NCI-H2081 (cell line): Measurements from ENCODE around the gene NGF.
"Not testable (repeated sequence)": the region's sequence is repeated elsewhere in the genome, so short reads cannot be mapped to it uniquely, and the experiment has no call there.

Experiments used
- DNase-seq, 2 experiments: peaks; one replicate each; lab custom pipeline; 2025; lab: John Stamatoyannopoulos, UW

Gene NGF

DNA sequence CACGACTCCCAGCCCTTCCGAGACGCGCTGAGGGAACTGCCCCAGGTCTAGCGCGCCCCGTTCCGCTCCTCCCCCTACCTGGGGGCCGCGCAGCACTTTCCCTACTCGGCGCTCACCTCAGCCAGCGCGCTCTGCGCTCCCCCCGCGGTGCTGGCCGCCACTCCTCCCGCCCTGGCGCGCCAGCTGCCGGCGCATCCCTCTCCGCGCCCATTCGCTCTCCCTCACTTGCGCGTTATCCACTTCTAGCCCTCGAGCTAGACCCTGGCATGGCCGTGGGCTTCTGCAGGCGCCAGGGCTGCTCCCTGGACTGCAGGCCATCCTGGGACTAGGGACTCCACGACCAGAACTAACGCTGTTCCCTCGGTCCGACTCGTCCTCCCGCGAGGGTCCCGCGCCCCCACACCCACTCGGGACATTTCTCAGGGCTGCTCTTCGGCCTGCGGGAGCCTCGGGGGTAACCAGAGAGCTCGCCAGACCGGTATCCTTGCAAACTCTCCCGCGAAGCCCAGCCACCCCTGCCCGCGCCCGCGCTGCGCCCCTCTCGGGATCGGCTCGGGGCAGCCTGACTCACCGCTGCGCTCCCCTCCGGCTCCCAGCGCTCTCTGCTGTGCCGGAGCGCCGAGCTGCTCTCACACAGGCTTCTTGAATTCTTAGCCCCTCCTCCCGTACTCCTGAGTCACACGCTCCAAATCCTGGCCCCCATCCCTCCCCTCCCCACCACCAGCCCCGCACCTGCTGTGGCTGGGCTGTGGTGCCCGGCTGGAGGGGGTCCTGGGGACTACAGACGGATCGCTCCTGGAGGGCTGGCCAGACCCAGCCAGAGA, at the start of gene NGF:
Gene NGF (minus strand): TSS at position 617 of the 824 bp plus-strand sequence. CDS start 51,454 bp downstream, outside the sequence.
- DNase-seq, result peak; percentile 4 to 17

DNA sequence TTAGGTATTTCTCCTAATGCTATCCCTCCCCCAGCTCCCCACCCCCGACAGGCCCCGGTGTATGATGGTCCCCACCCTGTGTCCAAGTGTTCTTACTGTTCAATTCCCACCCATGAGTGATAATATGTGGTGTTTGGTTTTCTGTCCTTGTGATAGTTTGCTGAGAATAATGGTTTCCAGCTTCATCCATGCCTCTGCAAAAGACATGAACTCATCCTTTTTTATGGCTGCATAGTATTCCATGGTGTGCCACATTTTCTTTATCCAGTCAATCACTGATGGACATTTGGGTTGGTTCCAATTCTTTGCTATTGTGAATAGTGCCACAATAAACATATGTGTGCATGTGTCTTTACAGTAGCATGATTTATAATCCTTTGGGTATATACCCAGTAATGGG, 45.4 kb upstream of the NGF start:
- DNase-seq, result not testable (repeated sequence)

DNA sequence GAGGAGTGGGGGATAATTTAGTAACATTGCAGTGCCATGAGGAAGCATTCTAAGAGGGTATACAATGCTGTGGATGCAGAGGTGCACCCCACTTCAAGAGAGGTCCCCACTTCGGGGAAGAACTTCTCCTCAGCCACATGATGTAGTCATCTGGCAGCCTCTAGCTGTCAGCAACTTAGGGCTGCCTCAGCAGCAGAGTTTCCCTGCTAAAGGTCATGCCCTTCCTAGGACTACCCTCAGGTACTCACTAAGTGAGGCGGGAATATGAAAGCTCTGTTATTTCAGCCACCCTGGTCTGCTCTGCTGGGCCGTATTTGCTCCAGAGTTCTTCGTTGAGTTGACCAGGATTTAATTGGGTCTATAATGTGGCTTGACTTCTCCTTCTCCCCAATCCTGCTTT, 41.9 kb upstream of the NGF start:
- DNase-seq, result no peak

DNA sequence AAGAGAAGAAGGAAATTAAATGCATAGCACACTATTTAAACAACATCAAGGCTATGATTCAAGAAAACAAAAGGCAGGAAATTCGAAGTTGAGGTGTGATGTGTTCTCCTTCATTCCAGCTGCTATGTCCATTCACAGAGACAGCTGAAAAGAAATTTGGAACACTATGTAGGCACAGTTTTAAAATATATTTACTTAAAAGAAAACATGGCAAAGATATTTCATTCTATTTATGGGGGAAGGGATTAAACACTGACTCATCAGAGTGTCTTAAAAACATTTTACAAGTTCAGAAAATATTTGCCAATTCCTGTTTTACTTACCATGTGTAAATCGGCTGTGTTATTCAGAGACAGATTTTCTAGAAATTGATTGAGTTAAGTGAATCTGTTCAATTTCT, 39.4 kb upstream of the NGF start:
- DNase-seq, result peak in 1 of 2 experiments; percentile 62

DNA sequence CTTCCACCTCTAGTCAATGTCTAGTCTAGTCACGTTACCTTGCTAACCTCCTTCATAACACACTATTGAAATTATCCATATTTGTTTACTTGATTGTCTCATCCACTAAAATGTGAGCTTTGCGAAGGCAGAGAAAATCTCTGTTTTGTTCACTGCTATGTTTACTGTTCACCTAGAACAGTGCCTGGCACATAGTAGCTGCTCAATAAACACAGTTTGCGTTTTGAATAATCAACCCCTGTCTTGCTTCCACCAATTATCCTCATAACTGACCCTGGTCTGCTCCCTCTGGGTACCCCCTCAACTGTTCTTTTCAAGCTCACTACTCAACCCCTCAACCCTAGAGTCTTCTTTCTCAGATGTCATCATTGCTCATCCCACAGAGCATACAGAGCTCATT, 36.5 kb upstream of the NGF start:
- DNase-seq, result no peak

DNA sequence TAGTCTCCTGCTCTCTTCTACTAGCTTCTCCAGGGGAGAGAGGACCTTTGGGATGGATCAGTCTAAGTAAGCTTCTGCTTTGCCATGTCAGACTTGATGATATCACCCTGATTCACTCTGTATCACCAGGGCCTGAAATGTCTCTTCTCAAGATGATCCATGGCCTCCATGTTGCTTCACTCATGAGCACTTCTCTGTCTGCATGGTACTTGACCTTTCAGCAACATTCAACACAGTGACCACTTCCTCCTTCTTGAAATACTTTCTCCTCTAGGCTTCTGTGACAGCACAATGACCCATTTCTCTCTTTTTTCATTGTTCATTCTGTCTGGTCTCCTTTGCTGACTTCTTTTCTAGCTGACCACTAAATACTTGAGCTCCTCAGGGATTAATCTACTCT, 35.3 kb upstream of the NGF start:
- no peak for DNase-seq

DNA sequence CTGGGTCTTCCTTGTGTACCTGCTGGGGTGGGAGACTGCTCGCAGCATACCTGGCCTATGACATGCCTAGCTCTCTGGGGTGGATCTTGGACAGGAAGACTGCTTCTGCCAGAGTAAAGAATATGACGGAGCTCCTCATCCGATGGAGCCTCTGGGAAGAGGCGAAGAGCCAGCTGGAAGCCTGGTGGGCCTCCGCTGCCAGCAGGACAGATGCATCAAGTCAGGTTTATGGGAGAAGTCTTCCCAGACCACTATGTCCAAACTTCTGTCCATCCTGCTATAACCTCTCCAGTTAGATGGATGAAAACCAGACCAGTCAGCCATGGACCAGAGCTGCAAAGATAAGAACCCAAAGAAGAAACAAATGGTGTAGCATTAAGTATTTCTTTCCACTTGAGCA, 27.7 kb upstream of the NGF start:
- DNase-seq, result no peak

DNA sequence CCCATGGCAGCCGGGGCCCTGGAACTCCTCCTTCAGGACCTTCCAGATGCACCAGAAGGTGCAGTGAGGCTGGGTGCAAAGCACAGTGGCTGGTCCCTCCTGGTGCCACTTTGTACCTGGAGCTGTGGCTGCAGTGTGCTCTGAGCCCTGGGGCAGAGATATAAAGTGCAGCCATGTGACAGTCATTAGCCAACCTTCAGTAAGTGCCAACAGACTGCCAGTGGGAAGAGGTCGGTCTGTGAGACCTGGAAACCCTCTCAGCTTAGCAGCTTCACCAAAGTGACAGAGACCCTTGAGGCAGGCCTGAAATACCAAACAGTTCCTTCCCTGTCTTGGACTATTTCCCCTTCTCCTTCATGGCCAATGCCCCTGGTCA, 26.7 kb upstream of the NGF start:
- no peak for DNase-seq

DNA sequence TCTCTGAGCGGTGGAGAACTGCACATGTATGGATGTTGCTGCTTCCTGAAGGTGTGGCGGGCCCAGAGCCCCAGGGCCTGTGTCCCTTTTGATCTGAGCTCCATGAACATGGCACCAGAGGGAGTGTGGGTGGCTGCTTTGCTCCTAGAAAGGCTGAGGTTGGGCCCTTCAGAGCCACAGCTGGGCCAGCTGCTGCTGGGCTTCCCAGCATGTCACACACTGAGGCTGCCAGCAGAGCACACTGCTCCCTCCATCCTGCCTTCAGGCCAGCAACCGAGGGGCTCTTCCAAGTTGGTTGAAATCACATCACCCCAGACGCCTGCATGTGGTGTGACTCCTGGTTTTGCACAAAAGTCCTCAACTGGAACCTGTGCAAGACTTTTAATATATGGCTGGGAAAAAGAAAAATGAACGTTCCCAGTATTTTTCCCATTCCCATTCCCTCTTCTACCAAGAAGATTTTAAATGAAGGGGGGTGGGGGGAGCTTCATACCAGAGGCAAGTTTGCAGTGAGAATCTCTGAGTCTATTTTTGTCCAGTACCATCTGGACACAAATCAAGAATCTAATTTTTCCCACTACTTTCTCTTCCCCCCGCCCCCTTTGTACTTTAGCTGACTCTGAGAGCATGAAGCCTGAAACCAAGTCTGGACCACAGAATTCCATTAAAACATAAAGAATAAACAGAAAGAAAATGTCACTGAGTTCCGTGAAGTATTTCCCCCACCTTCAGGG, 26.2 kb upstream of the NGF start:
- DNase-seq, result no peak

DNA sequence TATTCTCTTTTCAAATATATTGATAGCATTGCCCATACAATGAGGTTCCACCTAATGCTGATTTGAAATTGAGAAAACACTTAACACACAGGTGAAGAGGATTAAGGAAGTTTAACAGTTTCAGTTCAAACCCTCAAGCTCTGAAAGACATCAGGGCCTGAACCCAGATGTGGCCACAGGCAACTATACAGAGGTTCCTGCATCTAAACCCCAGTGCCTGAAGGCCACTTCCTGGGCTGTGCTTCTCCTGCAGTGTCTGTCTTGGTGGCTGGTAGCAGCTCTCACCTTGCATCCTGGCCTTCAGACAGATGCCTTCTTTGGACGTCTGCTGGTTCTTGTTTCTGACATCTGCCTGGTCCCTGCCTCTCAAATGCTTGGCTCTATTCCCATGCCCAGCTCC, 25.1 kb upstream of the NGF start:
- no peak for DNase-seq

DNA sequence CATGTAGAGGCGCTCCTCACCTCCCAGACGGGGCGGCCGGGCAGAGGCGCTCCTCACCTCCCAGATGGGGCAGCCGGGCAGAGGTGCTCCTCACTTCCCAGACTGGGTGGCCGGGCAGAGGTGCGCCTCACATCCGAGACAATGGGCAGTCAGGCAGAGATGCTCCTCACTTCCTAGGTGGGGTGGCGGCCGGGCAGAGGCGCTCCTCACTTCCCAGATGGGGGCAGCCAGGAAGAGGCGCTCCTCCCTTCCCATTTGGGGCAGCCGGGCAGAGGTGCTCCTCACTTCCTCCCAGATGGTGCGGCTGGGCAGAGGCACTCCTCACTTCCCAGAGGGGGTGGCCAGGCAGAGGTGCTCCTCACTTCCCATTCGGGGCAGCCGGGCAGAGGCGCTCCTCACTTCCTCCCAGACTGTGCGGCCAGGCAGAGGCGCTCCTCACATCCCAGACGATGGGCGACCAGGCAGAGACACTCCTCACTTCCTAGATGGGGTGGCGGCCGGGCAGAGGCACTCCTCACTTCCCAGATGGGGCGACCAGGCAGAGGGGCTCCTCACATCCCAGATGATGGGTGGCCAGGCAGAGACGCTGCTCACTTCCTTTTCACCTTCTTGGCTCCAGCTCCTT, 22.6 kb upstream of the NGF start:
- not testable (repeated sequence) for DNase-seq

DNA sequence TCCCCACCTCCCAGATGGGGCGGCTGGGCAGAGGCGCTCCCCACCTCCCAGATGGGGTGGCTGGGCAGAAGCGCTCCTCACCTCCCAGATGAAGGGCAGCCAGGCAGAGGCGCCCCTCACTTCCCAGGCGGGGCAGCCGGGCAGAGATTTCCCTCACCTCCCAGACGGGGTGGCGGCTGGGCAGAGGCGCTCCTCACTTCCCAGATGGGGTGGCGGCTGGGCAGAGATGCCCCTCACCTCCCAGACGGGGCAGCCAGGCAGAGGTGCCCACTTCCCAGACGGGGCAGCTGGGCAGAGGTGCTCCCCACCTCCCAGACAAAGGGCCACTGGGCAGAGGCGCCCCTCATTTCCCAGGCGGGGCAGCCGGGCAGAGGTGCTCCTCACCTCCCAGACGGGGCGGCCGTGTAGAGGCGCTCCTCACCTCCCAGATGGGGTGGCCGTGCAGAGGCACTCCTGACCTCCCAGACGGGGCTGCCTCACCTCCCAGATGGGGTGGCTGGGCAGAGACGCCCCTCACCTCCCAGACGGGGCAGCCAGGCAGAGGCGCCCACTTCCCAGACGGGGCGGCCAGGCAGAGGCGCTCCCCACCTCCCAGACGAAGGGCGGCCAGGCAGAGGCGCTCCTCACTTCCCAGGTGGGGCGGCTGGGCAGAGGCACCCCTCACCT, 21.9 kb upstream of the NGF start:
- not testable (repeated sequence) for DNase-seq

DNA sequence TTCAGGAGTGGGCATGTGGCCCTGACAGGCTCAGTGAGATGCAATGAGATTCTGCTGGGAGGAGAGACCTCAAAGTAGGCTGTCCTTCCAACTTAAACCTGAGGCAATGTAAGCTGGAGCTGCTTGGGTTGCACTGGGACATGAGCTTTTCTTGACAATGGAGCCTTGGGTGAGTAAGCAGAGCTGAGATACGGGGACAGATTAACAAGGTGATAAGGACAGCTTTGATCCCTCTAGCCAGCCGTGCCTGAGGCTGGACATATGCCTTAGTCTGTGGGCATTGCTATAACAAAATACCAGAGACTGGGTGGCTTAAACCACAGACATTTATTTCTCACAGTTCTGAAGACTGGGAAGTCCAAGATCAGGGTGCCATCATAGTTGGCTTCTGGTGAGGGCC, 18.3 kb upstream of the NGF start:
- no peak for DNase-seq

DNA sequence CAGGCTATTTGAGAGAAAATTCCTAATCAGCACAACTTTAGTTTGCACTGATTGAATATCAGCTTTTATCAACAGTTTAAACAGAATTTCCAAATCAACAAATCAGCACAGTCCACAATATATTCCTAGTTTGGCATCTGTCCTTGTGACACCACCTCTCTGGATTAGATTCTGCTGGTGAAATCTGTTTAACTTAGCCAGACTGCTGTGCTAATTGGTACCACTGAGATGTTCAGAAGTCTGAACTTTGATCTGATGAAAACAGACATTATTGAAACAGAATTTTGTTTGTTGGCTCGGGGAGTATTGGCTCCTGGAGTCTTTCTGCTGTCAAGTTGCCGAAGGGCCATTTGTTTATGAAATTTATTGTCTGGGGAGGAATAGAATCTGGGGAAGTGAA, 17.0 kb upstream of the NGF start:
- no peak for DNase-seq

DNA sequence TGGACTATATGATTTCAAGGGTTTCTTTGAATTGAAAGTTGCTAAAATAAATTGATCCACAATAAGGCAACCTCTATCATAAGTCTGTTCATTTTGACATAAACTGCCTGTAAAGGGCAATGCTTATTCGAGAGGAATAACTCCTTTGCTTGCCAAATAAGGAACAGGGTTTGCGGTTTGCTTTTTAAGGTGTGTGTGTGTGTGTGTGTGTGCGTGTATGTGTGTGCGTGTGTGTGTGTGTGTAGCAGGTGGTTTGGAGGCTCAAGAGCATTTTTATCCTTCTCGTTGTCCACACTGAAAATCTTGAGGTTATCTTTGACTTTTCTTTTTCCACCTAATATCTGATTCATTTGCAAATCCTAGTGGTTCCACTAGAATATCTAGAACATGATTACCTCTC, 13.1 kb upstream of the NGF start:
- no peak for DNase-seq

DNA sequence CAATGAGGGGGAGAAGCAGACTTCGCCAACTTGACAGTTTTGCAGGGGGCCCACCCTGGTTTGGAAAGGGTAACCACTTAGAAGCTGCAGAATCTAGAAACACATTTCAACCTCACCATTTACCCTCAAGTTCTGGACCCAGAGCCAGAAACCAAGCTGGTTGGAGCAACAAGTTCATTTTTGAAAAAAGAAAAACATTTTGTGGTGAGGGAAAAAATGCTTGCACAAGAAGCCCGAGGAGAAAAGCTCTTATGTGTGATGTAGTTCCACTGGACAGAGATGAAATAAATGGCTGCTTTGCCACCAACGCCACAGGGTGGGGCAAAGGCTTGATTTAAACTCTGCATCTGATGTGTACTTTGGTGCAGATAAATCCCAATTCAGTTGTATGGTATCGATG, 10.6 kb upstream of the NGF start:
- no peak for DNase-seq

DNA sequence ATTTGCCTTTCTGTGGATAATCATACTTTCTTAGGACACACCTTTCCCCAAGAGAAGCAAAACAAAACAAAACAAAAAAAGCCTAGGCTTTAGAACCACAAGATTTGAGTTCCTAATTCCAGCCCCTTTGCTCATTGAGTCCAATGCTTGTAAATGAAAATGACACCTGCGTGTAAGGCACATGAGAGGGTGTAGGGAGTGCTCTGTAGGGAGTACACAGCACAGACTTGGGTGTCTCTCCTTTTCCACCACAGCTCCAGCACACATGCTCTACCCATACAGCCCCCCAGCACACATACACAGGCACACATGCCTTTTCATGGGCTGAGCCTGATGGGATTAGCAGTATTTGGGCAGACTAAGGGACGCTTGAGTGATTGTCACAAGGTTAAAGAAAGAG, 9.2 kb upstream of the NGF start:
- DNase-seq, result no peak

DNA sequence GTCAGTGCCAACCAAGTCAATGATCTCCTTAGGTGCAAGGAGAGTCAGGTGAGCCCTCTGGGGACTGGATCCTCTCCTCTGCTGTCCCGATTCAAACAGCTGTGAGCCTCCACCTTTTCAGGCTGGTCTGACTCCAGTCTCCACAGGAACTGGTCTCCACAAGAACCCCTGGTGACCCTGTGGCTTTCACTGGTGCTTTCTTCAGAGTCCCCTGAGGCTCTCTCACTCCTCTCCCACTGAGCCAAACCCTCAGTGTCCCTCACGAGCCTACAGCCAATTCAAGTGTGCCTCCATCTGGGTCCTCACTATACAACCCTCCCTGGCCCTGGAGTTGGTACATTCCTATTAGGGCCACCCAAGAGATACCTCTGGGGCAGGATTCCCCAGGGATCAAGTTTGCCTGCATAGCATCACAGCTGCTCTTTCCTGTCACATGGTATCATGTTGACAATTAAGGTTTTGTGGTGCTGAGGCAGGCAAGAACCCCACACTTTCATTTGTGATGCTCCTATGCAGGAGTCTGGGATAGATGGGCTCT, 5.2 kb upstream of the NGF start:
- no peak for DNase-seq

DNA sequence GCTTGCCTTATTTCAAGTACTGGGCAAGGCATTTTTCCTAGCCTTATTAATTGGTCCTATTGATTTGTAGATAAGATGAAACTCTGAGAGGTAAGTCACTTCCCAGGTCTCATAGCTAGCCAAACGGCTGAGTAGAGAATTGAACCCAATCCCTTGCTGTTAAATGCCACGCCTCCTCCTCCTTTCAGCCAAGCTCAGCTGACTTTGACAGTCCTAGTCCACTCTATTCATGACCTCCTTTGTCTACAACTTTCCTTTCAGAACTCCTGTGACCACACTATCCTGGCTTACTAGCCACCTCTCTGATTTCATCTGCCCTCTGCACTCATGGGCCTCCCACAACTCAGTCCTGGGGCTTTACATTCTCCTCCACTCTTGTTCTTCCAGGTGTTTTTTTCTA, 3.9 kb upstream of the NGF start:
- no peak for DNase-seq

DNA sequence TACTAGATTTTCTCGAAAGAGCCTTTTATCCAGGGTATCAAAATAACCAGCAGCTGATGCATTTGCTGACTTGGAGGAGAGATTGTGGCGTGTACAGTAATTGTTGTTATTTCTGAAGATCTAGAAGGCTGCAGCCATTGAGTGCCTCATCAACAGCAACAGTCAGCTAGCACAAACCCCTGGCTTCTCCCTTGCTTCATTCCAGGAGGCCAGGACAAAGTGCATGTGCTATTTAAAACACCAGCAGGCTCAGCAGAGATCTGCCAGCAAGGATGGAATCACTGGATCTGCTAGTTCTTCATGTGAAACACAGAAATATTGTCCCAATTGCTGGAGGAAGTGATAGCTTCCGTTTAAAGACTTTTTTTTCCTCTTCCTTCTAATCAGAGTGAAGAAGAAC, 2.8 kb upstream of the NGF start:
- DNase-seq, result no peak

DNA sequence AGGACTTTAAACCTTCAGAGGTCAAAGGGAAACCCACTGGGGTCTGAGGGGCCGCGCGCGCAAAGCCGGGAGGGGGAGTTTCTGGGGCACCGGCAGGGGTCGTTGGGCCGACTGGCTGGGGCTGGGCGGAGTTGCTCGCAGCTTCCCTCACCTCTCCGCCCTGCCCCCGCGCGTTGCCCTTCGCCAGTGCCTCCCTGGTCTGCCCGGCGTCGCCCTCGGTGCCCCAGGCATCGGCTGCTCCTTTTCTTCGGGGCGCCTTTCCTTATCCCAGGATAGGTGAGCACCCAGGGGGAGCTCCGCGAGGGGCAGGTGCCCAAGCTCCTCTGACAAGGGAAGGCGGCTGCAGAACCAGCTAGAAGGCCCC, 390 bp upstream of the NGF start:
- DNase-seq, result no peak

DNA sequence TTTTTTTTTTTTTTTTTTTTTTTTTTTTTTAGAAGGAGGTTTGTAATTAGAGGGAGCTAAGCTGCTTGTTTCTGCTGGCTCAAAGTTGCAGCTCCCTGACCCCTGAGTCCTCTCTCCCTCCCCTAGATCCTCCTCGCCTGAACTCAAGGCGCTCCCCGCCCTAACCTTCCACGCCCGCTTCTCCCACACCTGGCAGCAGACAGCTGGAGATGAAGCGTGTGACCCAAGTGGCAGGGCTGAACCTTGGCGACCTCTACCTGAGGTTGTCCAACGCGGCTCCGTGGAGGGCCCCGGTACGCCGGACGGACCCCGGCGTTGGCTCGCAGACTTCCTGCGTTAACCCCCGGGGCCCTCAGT, 795 bp downstream of the NGF start:
- DNase-seq, result no peak

DNA sequence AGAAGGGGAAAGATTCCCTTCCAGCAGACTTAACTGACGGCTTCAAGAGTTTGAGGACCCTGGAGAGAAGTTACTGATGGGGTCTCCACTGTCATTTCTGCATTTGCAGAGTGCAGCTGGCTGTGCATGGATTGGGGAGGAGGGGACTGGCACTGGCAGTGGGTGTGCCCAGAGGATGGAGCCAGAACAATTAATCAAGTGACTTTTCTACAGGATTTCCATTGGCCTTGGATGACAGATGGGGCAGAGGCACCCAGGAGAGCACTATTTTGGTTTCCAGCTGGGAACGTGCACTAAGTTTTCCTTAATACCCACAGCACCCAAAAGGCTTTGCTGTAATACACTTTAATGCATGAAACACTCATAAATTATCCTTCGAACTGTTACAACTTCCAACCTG, 1.3 kb downstream of the NGF start:
- no peak for DNase-seq
